SK-MEL-5 (cell line): ENCODE measurements around the gene IGFLR1. TPM values are rescaled to one million over a fixed set of nuclear protein-coding genes. Genes with fewer than 3 reads are reported as not detected.
"Not testable (repeated sequence)": the region's sequence is repeated elsewhere in the genome, so short reads cannot be mapped to it uniquely, and the experiment has no call there.

Experiments used
- DNase-seq: peaks from one replicate; pipeline ENCODE4 v3.0.0-alpha.2; 2016; ENCODE audit warnings: low read depth, low spot score
- in situ Hi-C: cut with HindIII; loops from 2 replicates; pipeline ENCODE4 v1.10.0; 2016; ENCODE audit warnings: low sequenced_read_pairs, high pct_unique_total_duplicates, low pct_unique_long_range_greater_than_20kb
- total RNA-seq: library from RNA; depleted of rRNA; stranded (reverse); fragments of >200 nt; shearing (Covaris generic); gene quantifications from 2 replicates; pipeline ENCODE4 v1.2.3, GENCODE V29; 2014

The IGFLR1 gene
- total RNA-seq, 1 experiment from 2014 or later, result 1.5 TPM

DNA sequence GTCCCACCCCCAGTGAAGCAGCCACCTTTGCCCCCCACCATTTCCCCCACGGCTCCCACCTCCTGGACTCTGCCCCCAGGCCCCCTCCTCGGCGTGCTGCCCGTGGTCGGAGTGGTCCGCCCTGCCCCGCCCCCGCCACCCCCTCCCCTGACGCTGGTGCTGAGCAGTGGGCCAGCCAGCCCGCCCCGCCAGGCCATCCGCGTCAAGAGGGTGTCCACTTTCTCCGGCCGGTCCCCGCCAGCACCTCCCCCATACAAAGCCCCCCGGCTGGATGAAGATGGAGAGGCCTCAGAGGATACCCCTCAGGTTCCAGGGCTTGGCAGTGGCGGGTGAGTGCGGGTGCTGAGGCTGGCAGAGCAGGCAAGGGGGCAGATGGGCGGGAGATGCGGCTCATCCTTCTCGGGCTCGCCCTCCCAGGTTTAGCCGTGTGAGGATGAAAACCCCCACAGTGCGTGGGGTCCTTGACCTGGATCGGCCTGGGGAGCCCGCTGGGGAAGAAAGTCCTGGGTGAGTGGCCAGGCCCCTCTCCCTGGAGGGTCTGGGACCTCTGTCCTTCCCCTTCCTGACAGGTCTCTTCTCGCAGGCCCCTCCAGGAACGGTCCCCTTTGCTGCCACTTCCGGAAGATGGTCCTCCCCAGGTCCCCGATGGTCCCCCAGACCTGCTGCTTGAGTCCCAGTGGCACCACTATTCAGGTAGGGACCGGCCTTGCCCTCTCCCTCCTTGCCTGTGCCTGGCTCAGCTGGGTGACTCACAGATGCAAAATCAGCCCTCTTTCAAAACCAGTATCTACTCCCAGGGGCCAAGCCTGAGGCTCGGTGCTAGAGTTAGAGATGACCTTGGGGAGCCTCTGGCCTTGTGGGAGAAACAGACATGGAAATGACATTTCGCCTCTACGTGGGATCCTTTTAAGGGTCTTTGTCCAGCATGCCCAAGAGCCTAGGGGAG, 8.8 kb downstream of the IGFLR1 start:
- in situ Hi-C loops, result no loop called here
- DNase-seq, result no peak

DNA sequence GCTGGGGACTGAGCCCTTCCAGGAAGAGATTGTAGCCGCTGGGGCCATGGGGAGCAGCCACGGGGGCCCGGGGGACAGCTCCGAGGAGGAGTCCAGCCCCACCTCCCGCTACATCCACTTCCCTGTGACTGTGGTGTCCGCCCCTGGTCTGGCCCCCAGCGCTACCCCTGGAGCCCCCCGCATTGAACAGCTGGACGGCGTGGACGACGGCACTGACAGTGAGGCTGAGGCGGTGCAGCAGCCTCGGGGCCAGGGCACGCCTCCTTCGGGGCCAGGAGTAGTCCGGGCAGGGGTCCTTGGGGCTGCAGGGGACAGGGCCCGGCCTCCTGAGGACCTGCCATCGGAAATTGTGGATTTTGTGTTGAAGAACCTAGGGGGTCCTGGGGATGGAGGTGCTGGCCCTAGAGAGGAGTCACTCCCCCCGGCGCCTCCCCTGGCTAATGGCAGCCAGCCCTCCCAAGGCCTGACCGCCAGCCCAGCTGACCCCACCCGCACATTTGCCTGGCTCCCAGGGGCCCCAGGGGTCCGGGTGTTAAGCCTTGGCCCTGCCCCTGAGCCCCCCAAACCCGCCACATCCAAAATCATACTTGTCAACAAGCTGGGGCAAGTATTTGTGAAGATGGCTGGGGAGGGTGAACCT, 9.6 kb downstream of the IGFLR1 start:
- DNase-seq, result no peak
- in situ Hi-C loops, result no loop called here

DNA sequence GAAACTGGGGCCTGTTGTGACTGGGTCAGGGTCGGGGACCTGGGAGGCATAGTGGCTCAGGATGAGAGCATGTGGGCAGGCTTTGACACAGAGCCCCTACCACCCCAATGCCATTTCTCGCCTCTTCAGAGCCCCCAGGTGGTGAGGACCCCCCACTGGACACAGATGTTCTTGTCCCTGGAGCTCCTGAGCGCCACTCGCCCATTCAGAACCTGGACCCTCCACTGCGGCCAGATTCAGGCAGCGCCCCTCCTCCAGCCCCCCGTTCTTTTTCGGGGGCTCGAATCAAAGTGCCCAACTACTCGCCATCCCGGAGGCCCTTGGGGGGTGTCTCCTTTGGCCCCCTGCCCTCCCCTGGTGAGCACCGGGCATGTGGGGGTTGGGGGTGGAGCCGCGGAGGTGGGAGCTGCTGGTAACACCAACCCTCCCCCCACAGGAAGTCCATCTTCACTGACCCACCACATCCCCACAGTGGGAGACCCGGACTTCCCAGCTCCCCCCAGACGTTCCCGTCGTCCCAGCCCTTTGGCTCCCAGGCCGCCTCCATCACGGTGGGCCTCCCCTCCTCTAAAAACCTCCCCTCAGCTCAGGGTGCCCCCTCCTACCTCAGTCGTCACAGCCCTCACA, 10.4 kb downstream of the IGFLR1 start:
- DNase-seq, result no peak
- in situ Hi-C loops, result no loop called here

DNA sequence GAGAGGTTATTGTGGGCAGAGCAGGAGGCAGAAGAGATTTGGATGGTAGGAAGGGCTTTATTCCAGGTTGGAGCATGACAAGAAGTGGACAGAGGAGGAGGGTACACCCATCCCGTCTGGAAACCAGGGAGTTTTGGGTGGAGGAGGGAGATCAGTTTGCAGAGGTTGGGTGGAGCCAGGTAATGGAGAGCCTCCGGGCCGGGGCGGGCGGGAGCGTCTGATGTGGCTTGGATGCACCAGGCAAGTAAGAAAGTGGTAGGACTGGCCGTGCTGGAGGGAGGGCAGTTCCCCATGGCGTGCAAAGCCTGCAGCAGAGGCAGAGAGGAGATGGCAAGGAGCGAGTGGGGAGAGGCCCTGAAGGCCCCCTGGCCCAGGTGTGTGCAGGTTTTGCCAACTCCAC, 10.9 kb downstream of the IGFLR1 start:
- in situ Hi-C loops, result no loop called here
- DNase-seq, result no peak

DNA sequence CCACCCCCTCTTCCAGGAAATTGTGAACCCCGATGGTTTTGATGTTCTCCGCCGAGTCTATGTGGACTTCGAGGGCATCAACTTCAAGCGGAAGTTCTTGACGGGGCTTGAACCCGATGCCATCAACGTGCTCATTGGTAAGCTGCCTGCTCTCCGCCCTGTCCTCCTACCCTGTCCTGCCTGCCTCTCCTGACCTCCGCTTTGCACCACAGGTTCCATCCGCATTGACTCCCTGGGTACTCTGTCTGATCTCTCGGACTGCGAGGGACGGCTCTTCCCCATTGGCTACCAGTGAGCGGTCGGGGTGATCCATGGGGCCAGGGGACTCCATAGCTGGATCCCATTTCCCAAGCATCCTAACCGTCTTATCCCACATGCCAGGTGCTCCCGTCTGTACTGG, 11.9 kb downstream of the IGFLR1 start:
- in situ Hi-C loops, result no loop called here
- no peak for DNase-seq

DNA sequence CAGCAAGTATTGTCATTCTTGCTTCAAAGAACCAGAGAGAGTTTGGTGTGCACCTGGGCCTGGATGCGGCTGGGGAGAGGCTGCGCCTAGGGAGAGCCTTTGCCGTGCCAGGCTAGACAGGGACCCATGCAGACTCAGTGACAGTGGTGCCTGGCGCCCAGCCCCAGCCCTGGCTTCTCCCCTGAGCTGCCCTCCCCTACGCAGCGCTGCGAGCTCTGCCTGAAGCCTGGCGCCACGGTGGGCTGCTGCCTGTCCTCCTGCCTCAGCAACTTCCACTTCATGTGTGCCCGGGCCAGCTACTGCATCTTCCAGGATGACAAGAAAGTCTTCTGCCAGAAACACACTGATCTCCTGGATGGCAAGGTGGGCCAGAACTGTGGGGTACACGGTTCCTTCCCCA, 12.5 kb downstream of the IGFLR1 start:
- DNase-seq, result no peak
- in situ Hi-C loops, result no loop called here

DNA sequence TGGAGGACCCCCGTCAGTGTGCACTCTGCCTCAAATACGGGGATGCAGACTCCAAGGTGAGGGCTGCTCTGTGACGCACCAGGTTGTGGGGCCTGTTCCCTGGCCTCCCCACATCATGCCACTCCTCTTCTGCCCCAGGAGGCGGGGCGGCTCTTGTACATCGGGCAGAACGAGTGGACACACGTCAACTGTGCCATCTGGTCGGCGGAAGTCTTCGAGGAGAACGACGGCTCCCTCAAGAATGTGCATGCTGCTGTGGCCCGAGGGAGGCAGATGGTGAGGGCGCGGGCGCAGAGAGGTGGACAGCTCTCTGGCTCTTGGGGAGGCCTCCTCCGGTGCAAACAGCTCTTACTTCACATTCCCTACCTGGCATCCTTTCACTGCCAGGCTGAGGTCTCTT, 13.2 kb downstream of the IGFLR1 start:
- no peak for DNase-seq
- in situ Hi-C loops, result no loop called here

DNA sequence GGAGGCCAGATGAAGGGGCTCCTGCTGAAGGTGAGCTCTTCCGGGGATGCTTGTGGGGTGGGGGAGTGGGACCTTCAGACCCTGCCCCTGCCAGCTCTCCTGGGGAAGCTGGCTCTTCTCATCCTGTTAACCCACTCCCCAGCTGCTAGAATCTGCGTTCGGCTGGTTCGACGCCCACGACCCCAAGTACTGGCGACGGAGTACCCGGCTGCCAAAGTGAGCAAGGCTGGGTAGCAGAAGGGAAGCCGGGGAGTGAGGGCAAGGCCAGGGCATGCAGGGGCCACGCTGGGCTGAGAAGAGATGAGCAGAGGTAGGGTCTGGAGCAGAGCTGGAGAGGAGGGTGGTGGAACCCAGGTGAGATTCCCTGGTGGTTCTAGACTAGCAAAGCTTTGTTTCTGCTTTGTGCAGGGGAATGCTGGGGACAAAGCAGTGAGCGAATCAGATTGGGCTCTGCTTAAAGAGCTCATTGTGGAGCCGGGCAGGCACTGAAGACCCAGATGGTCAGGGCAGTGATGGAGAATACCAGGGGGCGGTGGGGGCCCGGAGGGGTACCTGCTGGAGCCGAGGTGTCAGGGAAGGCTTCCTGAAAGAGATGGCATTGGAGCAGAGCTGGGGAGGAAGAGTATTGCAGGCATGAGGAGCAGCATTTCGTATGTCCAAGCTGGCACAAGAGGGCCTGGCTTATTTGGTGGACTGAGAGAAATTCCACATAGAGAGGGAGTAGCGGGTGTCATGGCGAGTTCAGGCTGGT, 14.1 kb downstream of the IGFLR1 start:
- no peak for DNase-seq
- in situ Hi-C loops, result no loop called here

DNA sequence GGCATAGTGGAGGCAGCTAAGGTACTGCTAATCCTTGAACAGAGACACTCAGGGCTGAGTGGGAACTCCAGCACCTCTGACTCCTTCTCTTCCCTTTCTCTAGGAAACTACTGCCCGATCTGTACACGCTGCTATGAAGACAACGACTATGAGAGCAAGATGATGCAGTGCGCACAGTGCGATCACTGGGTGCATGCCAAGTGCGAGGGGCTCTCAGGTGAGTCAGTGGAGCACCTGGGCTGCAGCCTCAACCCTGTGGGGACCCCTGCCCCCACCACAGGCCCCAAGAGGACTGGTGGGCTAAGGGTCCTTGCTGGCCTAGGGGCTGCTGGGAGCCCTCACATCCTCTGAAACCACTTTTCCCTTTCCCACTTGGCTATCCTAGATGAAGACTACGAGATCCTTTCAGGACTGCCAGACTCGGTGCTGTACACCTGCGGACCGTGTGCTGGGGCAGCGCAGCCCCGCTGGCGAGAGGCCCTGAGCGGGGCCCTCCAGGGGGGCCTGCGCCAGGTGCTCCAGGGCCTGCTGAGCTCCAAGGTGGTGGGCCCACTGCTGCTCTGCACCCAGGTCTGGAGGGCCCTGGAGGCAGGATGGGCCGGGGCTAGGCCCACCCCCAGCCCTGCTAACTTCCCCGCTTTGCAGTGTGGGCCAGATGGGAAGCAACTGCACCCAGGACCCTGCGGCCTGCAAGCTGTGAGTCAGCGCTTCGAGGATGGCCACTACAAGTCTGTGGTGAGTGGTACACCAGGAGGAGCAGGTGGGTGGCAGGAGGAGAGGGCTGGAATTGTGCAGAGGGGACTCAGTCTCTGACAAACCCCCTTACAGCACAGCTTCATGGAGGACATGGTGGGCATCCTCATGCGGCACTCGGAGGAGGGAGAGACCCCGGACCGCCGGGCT, 14.9 kb downstream of the IGFLR1 start:
- in situ Hi-C loops, result no loop called here
- DNase-seq, result no peak

DNA sequence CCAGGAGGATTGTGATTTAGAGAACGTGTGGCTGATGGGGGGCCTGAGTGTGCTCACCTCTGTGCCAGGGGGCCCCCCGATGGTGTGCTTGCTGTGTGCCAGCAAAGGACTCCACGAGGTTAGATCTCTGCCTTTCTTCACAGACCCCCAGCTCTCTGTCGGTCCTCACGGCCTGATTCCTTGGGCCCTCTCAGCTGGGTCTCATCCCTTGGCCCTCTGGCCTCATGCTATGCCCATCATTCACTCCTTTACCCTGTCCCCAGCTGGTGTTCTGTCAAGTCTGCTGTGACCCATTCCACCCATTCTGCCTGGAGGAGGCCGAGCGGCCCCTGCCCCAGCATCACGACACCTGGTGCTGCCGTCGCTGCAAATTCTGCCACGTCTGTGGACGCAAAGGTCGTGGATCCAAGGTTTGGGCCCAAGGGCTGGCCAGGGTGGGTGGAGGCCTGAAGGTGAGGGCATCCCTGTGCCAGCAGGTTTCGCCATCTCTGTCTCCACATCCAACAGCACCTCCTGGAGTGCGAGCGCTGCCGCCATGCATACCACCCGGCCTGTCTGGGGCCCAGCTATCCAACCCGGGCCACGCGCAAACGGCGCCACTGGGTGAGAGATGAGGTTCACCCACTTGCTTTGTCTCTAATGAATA, 16.9 kb downstream of the IGFLR1 start:
- no peak for DNase-seq
- in situ Hi-C loops, result no loop called here

DNA sequence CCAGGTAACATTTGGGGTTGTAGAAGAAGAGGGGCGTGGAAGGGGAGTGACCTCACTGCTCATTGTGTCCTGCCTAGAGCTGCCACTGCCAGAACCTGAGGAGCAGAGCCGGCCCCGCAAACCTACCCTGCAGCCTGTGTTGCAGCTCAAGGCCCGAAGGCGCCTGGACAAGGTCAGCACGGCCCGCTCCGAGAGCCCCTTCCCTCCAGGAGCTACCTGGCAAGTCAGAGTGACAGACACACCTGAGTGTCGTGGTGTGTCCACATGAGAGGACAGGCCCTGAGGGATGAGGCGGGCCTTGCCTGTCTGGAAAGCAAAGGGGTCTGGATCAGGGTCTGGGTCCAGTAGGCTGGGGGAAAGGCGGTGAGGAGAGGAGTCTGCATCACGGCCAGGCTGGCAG, 17.7 kb downstream of the IGFLR1 start:
- in situ Hi-C loops, result no loop called here
- DNase-seq, result no peak

DNA sequence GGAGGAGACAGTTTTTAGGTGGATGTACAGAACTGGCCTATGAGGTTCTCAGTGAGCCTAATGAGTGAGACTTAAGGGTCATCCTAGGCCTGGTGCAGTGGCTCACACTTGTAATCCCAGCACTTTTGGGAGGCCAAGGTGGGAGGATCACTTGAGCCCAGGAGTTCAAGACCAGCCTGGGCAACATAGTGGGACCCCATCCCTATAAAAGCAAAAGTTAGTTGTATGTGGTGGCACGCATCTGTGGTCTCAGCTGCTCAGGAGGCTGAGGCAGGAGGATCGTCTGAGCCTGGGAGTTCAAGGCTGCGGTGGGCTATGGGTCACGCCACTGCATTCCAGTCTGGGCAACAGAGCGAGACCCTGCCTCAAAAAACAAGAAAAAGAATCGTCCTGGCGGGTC, 18.1 kb downstream of the IGFLR1 start:
- in situ Hi-C loops, DNase-seq: not testable (repeated sequence)

DNA sequence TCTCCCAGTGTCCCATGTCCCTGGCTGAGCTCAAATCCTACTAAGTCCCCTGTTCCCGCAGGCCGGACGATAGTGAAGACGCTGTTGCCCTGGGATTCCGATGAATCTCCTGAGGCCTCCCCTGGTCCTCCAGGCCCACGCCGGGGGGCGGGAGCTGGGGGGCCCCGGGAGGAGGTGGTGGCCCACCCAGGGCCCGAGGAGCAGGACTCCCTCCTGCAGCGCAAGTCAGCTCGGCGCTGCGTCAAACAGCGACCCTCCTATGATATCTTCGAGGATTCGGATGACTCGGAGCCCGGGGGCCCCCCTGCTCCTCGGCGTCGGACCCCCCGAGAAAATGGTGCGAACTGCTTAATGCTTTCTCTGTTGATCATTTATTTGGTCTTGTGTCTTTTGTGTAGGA, 18.6 kb downstream of the IGFLR1 start:
- in situ Hi-C loops, result no loop called here
- no peak for DNase-seq

DNA sequence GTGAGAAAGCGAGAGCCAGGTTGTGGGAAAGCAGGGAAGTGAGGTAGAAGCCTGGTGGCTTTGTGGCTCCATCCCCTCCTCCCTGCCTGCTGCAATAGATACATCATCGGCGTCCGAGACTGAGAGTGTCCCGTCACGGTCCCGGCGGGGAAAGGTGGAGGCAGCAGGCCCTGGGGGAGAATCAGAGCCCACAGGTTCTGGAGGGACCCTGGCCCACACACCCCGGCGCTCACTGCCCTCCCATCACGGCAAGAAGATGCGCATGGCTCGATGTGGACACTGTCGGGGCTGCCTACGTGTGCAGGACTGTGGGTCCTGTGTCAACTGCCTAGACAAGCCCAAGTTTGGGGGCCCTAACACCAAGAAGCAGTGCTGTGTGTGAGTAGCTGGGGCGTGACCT, 19.4 kb downstream of the IGFLR1 start:
- in situ Hi-C loops, result no loop called here
- DNase-seq, result no peak

DNA sequence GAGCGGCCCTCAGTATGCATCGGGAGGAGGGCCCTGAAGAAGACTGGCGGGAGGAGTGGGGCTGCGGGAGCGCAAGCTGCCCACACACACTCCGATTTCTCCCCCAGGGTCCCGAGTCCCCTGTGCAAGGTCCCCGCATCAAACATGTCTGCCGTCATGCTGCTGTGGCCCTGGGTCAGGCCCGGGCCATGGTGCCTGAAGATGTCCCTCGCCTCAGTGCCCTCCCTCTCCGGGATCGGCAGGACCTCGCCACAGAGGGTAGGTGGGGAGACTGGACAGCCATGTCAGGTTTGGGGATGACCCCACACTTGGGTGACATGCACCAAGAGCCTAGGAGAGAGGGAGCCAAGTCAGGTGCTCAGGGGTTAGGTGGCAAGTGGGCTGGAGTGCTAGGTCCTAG, 19.8 kb downstream of the IGFLR1 start:
- DNase-seq, result no peak
- in situ Hi-C loops, result no loop called here

DNA sequence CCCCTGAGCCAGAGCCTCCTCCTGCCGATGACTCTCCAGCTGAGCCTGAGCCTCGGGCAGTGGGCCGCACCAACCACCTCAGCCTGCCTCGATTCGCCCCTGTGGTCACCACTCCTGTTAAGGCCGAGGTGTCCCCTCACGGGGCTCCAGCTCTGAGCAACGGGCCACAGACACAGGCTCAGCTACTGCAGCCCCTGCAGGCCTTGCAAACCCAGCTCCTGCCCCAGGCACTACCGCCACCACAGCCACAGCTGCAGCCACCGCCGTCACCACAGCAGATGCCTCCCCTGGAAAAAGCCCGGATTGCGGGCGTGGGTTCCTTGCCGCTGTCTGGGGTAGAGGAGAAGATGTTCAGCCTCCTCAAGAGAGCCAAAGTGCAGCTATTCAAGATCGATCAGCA, 20.9 kb downstream of the IGFLR1 start:
- in situ Hi-C loops, result no loop called here
- DNase-seq, result no peak

DNA sequence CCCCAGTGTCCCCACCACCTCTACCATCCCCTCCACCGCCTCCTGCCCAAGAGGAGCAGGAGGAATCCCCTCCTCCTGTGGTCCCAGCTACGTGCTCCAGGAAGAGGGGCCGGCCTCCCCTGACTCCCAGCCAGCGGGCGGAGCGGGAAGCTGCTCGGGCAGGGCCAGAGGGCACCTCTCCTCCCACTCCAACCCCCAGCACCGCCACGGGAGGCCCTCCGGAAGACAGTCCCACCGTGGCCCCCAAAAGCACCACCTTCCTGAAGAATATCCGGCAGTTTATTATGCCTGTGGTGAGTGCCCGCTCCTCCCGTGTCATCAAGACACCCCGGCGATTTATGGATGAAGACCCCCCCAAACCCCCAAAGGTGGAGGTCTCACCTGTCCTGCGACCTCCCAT, 21.6 kb downstream of the IGFLR1 start:
- no peak for DNase-seq
- in situ Hi-C loops, result no loop called here
